Posterior vena cava (tissue), 2 donors: Measurements from ENCODE around the gene BRI3. TPM values are rescaled to one million over a fixed set of nuclear protein-coding genes. Genes with fewer than 3 reads are reported as not detected.

Experiments used
- DNase-seq: peaks from one replicate; pipeline ENCODE4 v3.0.0-alpha.2; 2020; ENCODE audit warnings: low spot score
- intact Hi-C, 2 donors: fragments of 100-400 bp; cut with DNase I; formaldehyde crosslinking; loops; one replicate each; pipeline versions ENCODE4 v1.14.1 to v1.14.2; 2022 to 2023
- total RNA-seq, 2 donors: library from RNA; stranded (reverse); fragmentation: NEBNext Ultra II Directional; extraction: Animal tissue kit (Norgen Biotek cat#: 25700); gene quantifications; one replicate each; pipeline ENCODE4 v1.2.1, GENCODE V29; 2021
- donor health status: DM: yes; HTN: yes; CAD: no.
- donor health status: DM: yes; HTN: yes; CAD: no.

Gene BRI3
- total RNA-seq, 2 donors from 2014 or later: 183 to 193 TPM

DNA sequence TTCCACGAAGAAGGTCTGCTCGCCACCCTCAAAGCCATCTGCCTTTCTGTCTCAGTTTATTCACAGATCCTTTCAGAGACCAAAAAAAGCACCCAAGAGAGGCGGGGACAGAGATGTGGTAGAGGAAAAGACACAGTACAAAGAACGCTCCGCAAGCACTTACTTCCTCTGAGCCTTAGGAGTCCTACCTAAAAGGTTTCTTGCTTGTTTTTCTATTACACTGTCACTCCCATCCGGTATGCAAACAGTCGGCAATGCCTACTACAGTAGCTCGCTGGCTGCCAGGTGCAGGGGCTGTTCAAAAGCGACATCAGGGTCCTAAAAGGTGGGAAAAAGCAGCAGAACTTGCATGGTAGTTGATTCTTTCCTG lies 30.3 kb upstream of the BRI3 start:
- intact Hi-C loops: no loop called here

DNA sequence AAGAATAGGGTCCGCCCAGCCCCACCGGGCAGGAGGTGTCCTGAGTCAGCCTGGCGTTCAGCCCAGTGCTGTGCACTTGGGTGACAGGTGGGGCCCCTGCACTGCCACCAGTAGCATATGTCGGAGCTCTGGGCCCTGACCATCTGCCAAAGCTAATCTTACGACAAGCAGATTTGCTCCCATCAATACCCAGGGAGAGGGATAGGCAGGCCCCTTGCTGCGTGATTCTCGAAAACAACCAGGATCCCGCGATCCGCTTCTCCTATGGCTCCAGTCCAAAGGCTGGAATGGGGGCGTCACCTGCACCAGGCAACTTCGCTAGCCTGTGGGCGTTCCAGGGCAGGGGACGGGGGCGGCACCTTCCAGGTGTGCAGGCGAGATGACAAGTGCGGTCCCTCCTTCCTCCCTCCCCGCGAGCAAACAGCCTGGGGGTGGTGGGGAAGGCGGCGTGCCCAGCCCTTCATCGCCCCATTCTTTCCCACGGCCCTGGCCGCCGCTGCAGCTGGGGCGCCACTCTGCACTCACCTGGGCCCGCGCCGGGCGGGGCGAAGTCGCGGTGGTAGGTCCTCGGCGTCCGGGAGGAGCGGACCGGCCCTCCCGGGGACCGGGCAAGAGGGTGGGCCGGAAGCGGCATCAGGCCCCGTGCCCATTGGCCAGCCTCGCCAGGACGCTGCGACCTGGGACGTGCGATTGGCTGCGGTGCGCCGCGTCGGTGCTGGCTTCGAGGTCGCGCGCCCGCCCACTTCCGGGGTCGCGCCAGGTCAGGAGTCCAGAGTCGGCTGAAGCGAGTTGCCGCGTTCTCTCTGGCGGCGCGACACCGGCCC lies 29.7 kb upstream of the BRI3 start, which contains the start of gene TECPR1:
TSS of gene TECPR1 (minus strand) at position 632 of the 824 bp plus-strand sequence. CDS start 6,086 bp downstream, outside the sequence.
- intact Hi-C loops: no loop called here
- DNase-seq: peak; percentile 98

More for the DNA sequence above, 30.3 kb upstream of the BRI3 start:
- DNase-seq: no peak

DNA sequence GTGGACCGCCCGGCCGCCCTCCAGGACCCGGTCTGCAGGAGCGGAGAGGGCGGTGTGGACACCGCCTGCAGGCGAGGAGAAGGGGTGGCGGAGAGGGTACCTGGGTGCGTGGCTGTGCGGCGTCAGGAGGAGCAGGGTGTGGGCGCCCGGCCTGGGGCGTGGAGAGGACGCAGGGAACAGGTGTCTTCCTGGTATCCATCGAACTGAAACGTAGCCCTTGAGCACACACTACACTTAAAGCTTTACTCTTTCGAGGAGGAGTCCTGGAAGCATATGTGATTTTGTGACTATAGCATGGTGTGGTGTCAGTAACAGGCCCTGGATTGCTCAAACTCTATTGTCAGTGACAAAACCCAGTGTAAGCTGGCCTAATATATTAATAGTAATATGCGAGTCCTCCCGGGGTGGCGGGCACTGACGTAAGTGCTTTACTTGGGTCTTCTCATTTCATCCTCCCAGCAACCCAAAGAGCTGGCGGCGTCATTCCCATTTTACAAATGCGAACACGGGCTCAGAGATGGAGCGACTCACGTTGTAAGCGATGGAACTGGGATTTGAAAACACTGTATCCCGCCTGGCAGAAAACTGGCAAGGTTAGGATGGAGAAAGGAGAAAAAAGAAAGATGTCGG lies 28.9 kb upstream of the BRI3 start:
- intact Hi-C loops: no loop called here
- no peak for DNase-seq

DNA sequence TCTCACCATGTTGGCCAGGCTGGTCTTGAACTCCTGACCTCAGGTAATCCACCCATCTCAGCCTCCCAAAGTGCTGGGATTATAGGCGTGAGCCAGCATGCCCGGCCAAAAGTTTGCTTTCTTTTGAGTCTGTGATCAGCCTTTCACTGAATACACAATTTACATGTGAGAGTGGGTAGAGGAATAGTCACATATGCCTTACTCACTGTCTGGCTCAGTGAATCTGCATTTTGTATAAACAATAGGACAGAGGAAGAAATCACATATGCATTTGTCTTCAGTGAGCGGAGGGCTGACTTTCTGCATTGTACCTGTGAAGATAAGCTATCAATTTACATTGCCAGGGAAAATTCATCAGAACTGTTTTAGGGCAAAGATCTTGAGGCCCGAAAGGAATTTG lies 27.0 kb upstream of the BRI3 start:
- no peak for DNase-seq
- intact Hi-C loops: no loop called here

DNA sequence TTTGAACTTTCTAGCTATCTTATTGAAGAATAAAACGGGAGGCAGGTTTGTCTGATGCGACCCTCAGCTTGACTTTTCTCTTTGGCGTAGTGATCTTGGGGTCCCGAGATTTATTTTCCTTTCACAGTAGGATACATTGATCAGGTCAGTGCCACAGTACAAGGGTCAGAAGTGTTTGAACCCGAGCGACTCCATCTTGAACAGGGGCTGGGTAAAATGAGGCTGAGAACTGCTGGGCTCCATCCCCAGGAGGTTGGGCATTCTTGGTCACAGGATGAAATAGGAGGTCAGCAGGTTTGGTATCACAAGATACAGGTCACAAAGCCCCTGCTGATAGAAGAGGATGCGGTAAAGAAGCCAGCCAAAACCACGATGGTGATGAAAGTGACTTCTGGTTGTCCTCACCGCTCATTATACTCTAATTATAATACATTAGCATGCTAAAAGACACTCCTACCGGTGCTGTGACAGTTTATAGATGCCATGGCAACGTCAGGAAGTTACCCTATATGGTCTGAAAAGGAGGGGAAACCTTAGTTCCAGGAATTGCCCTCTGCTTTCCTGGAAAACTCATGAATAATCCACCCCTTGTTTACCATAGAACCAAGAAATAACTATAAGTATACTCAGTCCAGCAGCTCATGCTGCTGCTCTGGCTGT lies 26.4 kb upstream of the BRI3 start:
- intact Hi-C loops: no loop called here

DNA sequence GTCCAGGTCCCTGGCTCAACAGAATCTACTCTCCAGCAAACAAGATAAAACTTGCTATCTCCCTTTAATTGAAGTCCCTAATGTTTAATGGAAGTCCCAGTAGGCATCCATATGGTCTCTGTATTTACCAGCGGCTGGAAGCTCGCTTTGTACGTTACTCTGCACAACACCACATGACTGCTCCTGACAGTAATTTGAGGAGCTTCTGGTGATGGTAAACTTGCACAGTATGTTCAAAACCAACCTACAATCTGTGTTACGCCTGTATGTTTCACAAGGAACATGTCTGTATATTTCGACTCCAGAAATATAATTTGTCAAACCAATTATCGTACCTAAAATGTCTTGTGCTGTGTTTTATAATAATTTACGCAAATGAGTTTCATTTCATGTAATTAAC lies 25.1 kb upstream of the BRI3 start:
- intact Hi-C loops: no loop called here

More for the DNA sequence above, 26.4 kb upstream of the BRI3 start:
- no peak for DNase-seq

DNA sequence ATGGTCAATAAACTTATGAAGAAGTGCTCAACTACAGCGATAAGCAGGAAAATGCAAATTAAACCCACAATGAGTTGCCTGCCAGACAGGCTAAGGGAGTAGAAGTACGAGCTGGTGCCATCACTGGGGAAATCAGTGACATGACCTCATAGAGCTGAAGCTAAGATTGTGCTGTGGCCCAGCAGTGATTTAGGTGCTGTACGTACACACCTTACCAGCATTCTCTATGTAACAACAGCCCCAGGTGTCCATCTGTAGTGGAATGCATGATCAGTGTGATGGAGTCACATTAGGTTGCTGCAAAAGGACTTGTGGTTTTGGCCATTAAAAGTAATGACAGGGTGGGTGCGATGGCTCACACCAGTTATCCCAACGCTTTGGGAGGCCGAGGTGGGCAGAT lies 23.8 kb upstream of the BRI3 start:
- intact Hi-C loops: no loop called here
- DNase-seq: no peak

More for the DNA sequence above, 25.1 kb upstream of the BRI3 start:
- DNase-seq: no peak

DNA sequence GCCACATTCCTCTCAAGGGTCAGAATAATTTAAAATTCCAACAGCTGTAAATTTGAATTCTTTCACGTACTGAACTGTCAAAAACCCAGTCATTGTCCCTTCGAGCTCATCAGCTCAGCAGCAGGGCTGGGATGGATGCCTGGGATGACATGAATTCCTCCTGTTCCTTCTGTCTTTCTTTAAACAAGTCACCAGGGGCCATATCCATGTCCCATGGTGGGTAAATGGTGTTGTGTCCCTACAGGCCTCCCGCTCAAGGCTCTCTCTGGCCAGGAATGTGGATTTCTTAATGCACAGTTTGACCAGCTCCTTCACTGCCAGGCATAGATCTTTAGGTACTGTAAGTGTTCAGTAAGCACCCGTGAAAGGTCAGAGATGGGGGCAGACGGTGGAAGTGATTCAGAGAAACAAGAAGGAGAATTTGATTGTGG lies 15.6 kb upstream of the BRI3 start:
- no peak for DNase-seq
- intact Hi-C loops: no loop called here

DNA sequence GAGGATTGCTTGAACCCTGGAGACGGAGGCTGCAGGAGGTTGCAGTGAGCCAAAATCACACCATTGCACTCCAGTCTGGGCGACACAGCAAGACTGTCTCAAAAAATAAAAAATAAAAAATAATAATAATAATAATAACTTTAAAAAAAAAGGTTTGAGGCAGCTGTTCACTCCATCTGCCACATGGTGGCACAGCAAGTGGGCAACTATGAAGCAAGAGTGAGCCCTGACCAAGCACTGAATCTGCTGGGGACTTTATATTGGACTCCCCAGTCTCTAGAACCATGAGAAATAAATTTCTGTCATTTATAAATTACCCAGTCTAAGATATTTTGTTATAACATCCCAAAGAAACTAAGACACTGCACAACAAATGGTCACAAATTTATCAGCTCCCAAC lies 14.6 kb upstream of the BRI3 start:
- intact Hi-C loops: no loop called here
- DNase-seq: no peak

DNA sequence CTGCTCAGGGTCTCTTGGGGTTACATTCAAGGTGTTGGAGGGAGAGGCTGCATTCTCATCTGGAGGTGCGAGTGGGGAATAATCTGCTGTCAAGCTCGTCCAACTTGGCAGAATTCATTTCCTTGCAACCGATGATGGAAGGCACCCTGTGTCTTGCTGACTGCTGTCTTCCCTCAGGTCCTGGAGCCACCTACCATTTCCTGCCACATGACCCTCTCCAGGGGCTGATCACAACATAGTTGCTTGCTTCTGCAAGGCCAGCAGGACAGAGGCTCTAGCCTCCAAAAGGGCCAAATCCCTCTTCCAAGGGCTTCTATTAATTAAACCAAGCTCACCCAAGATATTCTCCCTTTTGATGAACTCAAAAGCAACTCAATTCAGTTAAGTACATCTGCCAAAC lies 14.2 kb upstream of the BRI3 start:
- intact Hi-C loops: no loop called here

DNA sequence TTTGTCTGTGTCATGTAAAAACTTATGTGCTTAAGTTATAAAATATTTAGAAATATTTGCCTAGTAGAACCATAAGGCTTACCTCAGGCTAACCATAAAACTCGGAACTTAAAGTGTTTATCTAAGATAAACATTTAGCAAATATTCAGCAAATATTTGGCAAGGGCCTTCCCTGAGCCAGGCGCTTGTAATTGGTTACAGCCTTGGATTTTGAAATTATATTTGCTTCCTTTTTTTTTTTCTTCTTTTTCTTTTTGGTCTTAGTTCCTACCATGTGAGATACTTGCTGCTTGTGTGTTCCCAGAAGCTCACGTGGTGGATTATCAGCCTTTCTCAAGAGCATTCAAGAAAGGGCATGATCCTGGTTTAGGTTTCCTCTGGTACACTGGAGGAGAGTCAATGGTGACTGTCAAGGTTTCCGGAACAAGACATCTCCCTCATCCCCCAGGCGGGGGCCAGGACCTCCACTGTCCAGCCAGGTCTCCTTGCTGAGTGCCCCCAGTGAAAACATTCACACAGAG lies 5.2 kb upstream of the BRI3 start:
- intact Hi-C loops: no loop called here
- DNase-seq: no peak

More for the DNA sequence above, 14.2 kb upstream of the BRI3 start:
- no peak for DNase-seq

DNA sequence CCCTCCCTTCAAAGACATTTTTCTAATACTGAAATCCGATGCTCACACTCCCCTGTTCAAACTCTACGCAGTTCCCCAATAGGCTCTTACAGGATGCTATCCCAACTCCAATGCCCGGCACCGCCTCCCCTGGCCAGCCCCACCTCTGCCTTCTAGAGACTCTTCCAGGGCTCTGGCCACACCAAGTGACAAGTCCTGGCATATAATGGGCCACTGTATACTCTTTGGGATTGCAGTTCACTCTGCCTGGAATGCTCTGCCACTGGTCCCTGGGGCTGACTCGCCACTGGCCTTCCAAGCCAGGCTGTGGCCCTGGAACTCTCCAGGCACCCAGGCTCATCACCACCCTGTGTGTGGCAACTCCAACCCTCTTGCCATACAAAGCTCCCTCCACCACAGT lies 3.1 kb upstream of the BRI3 start:
- intact Hi-C loops: no loop called here
- DNase-seq: no peak

DNA sequence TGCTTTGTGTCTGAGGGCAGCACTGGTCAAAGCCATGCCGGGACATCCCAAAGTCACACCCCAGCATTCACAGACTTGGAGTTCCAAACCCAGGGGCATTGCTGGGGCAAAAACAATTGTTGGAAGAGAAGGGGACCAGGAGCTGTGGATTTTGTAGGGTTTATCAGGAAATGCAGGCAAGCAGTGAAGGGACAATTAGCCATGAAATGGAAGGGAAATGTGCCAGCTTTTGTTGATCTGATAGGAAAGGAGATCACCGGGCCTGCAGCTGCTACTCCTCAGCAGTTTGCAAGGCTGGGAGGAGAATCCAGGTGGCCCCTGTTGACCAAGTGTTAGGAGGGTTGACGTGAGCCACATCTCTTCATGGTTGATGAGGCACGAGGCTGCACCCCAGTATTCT lies 2.5 kb upstream of the BRI3 start:
- no peak for DNase-seq
- intact Hi-C loops: no loop called here

DNA sequence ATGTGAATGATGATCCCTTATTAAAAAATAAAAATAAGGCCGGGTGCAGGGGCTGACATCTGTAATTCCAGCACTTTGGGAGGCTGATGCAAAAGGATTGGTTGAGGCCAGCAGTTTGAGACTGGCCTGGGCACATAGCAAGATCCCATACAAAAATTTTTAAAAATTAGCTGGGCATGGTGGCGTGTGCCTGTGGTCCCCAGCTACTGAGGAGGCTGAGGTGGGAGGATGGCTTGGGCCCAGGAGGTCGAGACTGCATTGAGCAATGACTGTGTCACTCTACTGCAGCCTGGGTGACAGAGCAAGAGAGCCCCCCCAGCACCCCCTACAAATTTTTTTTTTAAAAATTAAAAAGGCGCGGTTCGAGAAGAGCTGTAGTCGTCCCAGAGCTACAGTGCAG lies 1.2 kb upstream of the BRI3 start:
- DNase-seq: no peak
- intact Hi-C loops: no loop called here

DNA sequence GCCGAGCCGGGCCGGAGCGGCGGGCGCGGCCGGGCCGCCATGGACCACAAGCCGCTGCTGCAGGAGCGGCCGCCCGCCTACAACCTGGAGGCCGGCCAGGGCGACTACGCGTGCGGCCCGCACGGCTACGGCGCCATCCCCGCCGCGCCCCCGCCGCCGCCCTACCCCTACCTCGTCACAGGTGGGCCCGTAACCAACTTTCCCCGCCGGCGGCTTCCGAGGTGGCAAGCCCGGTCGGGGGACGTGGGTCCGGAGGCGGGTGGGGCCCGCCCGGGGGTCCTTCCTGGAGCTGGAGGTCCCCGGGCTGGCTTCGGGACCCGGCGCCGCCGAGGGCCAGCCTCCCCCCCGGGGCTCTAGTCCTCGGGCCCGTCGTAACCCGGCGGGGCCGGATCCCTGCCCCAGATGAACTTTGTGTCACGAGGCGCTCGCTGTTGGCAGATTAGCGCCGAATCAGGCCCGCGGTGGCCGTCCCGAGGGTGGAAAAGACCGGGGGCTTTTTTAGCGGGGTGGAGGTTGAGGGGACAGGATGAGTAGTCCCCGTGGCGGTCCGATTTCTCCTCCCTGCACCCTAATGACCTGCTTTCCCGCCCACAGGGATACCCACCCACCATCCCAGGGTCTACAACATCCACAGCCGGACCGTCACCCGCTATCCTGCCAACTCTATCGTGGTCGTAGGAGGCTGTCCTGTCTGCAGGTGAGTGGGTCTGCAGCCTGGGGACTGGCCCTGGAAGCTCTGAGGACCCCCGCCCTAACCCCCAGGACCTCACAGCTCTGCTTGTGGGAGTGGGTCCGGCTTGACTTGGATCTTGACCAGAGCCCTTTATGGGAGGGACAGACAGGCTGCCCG lies 496 bp downstream of the BRI3 start:
- intact Hi-C loops: no loop called here

DNA sequence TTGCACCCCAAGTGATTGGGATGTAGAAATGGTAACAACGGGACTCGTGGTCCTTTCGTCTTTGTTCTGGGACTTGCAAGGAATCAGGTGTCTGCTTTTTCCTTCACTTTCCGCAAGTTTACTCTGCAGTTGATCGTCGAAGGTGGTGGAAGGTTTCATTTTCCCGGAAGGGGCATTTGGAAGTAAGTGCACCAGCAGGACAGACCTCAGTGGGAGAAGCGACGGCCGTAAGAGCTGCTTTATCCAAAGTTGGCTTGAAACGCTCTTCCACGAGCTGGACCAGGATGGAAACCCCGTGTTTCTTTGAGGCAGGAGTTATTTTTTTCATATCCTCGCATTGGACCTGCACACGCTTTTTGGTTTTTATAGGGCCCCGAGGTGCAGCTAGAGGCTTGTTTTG lies 1.2 kb downstream of the BRI3 start:
- intact Hi-C loops: no loop called here
- no peak for DNase-seq

More for the DNA sequence above, 496 bp downstream of the BRI3 start:
- peak; percentile 88 for DNase-seq

DNA sequence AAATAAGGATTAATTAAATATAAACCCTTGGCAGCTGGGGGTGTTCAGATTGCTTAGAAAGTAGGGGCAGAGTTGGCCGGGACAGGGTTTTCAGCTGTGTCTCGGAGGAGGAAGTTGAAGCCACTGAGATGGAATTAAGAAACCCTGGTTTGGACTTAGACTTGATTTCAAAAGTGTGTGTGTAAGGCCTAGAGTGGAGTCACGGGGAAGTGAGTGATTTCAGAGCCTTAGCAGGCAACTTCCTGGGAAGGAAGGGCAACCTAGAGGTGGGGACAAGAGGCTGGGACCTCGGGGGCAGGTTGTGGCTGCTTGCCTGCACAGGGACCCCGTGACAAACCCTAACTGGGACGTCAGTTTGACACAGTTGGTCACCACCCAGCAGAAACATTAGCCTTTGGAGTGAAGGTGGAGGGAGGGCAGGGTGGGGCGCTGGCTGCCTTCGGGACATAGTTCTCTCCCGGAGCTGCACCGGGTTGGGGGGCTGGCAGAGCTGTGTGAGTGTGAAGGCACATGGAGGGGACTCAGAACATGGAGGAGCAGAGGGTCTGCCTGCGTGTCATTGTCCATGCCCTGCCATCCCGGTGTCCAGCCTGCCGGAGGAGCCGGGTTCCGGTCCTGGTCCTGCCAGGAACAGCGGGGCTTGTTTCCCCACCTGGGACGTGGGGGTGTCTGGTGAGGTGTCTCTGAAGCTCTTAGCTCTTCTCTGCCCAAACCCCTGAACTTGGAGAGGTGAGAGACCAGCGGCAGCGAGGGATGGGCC lies 1.8 kb downstream of the BRI3 start:
- intact Hi-C loops: no loop called here
- no peak for DNase-seq

DNA sequence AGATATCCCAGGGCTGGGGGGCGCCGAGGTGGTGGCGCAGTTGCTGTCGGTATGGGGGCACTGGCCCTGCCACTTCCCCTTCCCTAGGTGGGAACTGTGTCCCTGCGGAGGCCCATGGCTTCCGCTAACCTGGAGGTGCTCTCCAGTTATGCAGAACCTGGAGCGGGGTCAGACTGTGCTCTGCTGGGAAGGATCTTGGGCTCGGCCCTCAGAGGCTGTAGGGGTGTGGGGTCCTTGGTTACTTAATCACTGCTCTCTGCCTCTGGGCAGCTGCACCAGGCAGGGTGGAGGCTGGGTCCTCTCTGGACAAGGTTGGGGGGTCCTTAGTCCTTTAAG lies 2.4 kb downstream of the BRI3 start:
- intact Hi-C loops: no loop called here
- no peak for DNase-seq
